Activated T-helper 2 cell treated with anti-CD3 and anti-CD28 coated beads, Interferon-gamma antibody, Interleukin-2, Interleukin-4, amounts not matched to agents 10 μg/mL and 5 μg/mL and 100 μg/mL, durations not matched to agents 14 hours and 24 hours and 36 hours (primary cell): ENCODE measurements around the gene CCDC122. TPM values are rescaled to one million over a fixed set of nuclear protein-coding genes. Genes with fewer than 3 reads are reported as not detected.
A peak's percentile ranks its signal among the peaks of the same experiment; 100 is the strongest.

Experiments used
- DNase-seq: peaks from one replicate; pipeline ENCODE4 v3.0.0; 2021; ENCODE audit warnings: low spot score
- H3K27ac Mint-ChIP-seq: one replicate; pipeline ENCODE4 v1.8.0; 2021; ENCODE audit warnings: mixed read lengths
- H3K27me3 Mint-ChIP-seq: one replicate; pipeline ENCODE4 v1.8.0; 2021; ENCODE audit warnings: low read depth, mixed read lengths
- H3K36me3 Mint-ChIP-seq: one replicate; pipeline ENCODE4 v1.8.0; 2021; ENCODE audit warnings: low read depth, mixed read lengths
- H3K4me1 Mint-ChIP-seq: one replicate; pipeline ENCODE4 v1.8.0; 2021; ENCODE audit warnings: low read depth, mixed read lengths
- H3K4me3 Mint-ChIP-seq: one replicate; pipeline ENCODE4 v1.8.0; 2021; ENCODE audit warnings: low read depth, mild to moderate bottlenecking, moderate library complexity, mixed read lengths
- H3K9me3 Mint-ChIP-seq: one replicate; pipeline ENCODE4 v1.8.0; 2021; ENCODE audit warnings: mixed read lengths
- intact Hi-C: fragments of 100-400 bp; cut with micrococcal nuclease; formaldehyde crosslinking; loops from one replicate; pipeline ENCODE4 v1.15.1; 2023
- total RNA-seq: library from RNA; stranded (reverse); gene quantifications from 2 replicates; pipeline ENCODE4 v1.2.3, GENCODE V29; 2022

The CCDC122 gene
- total RNA-seq, 1 donor from 2014 or later: 0.11 TPM

DNA sequence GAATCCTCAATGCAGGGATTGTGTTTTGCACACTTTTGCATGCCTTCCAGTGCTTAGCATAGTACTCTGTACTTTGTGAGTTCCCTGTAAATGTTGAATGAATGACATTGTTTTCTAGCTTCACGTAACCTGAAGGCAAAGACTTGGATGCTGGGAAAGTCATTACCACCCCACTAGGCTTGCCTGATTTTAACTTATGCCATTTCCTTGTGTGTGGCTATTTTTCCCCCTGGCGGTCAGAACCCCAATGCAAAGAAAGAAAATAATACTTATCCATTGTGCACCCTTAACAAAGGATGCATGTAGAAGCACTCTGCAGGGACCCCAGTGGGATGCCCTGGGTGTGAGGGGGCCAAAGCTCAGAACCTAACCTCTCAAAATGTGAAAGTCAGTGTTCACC is 91.5 kb downstream of the CCDC122 start:
- H3K9me3 Mint-ChIP-seq: no peaks in the 10 kb centered on the region
- H3K4me1 Mint-ChIP-seq: peaks cover 2% of the 10 kb centered on the region
- H3K27ac Mint-ChIP-seq: no peak overlapping the region
- H3K27me3 Mint-ChIP-seq: peaks cover 56% of the 10 kb centered on the region
- H3K36me3 Mint-ChIP-seq: no peaks in the 10 kb centered on the region
- H3K4me3 Mint-ChIP-seq: no peak overlapping the region
- no peak for DNase-seq
- intact Hi-C loops: no loop called here

DNA sequence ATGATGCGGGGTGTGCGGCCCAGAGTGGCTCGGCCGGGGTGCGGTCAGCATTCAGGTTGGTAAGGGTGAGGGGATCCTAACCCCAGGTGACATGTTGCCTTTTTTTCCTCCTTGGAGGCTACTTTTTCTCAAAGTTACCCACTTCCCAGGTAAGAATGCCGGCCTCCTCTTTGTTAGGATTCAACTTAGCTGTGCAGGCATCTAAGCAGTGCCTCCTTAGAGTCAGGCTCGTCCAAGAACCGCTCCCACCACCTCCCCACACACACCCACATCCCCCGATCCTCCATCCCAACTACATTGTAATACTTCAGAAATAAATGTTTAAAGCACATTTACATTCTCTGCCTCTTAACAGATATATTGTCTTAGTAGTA is 92.0 kb downstream of the CCDC122 start:
- Mint-ChIP-seq H3K36me3 (no peaks in the 10 kb centered on the region), H3K4me1 (peaks cover 2% of the 10 kb centered on the region), H3K27me3 (peaks cover 53% of the 10 kb centered on the region), H3K4me3 (peak overlapping the region; percentile 39), H3K27ac (no peak overlapping the region), H3K9me3 (no peaks in the 10 kb centered on the region)
- intact Hi-C loops: no loop called here
- no peak for DNase-seq

DNA sequence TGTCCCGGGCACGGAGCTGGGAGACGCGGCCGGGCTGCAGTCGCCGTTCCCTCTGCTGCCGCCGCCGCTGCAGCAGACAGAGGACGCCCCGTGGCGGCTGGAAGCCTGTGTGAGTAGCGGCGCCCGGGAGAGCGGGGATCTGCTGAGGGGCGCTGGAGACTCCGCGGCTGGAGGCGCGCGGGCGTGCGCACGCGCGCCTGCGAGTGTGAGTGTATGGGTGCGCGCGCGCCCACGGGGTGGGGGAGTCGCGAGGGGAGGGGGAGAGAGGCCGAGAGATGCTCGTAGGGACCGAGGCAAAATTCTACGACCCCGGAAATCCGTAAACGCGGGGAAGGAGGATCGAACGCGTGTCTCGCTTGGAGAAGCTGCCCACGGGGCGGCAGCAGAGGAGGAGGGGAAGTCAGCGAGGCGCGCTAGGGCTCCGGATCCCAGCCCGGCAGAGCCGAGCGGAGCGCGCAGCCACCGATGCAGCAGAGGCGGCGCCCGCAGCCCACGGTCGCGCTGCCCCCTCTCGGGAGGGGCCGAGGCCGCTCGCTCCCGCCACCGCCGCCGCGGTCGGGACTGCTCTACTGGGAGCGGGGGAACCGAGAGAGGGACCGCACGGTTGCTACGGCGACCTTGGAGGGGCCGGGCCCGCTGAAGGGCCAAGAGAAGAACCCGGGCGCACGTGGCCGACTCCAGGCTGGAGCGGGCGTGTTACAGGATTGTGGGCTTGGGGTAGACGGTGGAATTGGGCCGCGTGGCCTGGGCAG is 92.6 kb downstream of the CCDC122 start, which contains the start of gene ENOX1:
TSS of gene ENOX1 (minus strand) at position 207 of the 752 bp plus-strand sequence.
- no peaks in the 10 kb centered on the region for H3K36me3 Mint-ChIP-seq
- H3K4me1 Mint-ChIP-seq: peaks cover 2% of the 10 kb centered on the region
- H3K9me3 Mint-ChIP-seq: no peaks in the 10 kb centered on the region
- peak within 1 kb of the TSS; percentile 73 for H3K4me3 Mint-ChIP-seq
- no peak within 1 kb of the TSS for H3K27ac Mint-ChIP-seq
- intact Hi-C loops: no loop called here
- peaks cover 51% of the 10 kb centered on the region for H3K27me3 Mint-ChIP-seq
- no peak for DNase-seq

- H3K9me3 Mint-ChIP-seq: no peaks in the 10 kb centered on the region
- peaks cover 47% of the 10 kb centered on the region for H3K27me3 Mint-ChIP-seq
- H3K4me1 Mint-ChIP-seq: peaks cover 2% of the 10 kb centered on the region
These were observed 93.1 kb downstream of the CCDC122 start for GRCh38 chr13:43786472-43786765.

More at GRCh38 chr13:43786472-43786765, 93.1 kb downstream of the CCDC122 start:
- DNase-seq: no peak
- no peaks in the 10 kb centered on the region for H3K36me3 Mint-ChIP-seq
- intact Hi-C loops: no loop called here
- no peak overlapping the region for H3K4me3 Mint-ChIP-seq
- H3K27ac Mint-ChIP-seq: no peak overlapping the region

Other genes starting within 250 kb of the CCDC122 start
- gene ENOX1, start 92.8 kb downstream of the CCDC122 start, total RNA-seq: 0.18 TPM in 1 of 2 replicates, not detected in the other
- 0.62 and 0.71 TPM in 2 replicates for gene LACC1, start 164 bp upstream of the CCDC122 start, total RNA-seq